HL-60/S4 treated with retinoic acid at 250 ng/mL for 4 days and 3 days (cell line): ENCODE measurements around the gene PRRT4.

Source experiments
- in situ Hi-C: fragments of 300-500 bp; cut with MboI; formaldehyde crosslinking; loops from 2 replicates; pipeline ENCODE4 v1.7.0; 2022; ENCODE audit warnings: low sequenced_read_pairs

Gene PRRT4

DNA sequence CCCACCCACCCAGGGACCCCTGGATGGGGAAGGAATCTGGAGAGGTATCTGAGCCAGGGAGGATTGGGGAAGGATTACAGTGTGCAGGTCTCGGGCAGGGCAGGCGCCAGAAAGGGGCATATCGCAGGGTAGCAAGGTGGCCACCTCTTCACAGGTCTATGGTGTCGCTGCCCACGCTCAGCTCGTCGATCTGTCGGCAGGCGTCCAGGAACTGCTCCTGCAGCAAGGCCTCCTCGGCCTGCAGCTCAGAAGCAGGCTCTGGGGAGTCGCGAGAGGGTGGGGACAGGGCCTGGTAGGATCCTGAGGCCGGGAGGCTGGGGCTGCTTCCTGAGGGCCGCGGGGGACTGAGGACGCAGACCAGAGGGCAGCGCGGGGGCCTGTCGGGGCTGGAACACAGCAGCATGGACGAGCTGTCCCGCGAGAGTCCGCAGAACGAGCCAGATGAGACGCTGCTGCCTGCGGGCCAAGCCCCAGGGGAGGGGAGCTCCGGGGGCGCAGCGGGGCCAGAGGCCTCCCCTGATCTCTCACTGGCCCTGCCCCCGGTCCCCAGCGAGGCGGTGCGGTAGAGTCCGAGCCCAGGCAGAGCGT, 10.7 kb downstream of the PRRT4 start:
- in situ Hi-C loops: no loop called here

DNA sequence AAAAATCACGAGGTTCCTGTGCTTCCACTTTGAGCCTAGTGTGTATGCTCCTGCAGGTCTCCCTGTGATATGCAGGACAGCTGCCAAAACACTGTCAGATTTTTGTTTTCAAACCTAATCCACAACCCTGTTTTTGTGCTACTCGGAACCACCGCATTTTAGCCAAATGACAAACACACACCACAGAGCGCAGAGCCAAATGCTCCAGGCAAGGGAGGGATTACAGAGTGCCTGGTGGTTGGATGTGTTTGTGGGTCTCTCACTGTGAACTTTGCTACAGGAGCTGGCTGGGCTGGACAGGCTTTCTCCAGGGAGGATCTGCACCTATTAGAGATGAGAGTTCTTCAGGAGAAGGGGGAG, 12.0 kb downstream of the PRRT4 start:
- in situ Hi-C loops: no loop called here

DNA sequence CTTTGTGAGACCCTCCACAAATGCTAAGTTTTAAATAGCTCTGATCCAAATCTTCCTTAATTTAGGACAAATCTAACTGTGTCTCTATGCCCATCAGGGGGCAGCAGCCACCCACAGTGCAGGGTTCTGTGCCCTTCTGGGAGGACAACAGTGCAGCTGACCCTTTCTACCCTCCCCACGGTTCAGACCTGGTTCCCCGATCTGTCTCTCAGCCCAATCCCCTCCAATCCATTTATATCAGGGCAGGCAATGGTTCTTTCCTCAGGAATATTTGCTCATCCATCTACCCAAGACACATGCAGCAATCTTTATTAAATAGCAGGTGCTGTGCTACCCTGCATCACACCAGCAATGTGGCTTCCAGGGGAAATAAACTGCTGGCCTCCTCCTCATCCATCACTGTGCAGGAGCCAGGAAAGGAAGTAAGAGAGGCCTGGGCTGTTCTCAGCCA, 13.8 kb downstream of the PRRT4 start:
- in situ Hi-C loops: no loop called here

DNA sequence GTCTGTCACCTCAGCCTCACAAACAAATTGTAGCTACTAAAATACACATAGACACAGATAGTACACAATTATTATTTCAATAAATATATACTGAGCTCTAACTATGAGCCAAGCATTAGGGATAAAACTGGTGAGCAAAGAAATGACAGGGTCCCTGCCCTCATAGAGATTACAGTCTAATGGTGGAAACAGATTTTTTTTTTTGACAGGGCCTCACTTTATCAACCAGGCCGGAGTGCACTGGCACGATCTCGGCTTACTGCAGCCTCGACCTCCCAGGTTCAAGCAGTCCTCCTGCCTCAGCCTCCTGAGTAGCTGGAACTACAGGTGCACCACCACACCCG, 17.1 kb downstream of the PRRT4 start:
- in situ Hi-C loops: no loop called here

DNA sequence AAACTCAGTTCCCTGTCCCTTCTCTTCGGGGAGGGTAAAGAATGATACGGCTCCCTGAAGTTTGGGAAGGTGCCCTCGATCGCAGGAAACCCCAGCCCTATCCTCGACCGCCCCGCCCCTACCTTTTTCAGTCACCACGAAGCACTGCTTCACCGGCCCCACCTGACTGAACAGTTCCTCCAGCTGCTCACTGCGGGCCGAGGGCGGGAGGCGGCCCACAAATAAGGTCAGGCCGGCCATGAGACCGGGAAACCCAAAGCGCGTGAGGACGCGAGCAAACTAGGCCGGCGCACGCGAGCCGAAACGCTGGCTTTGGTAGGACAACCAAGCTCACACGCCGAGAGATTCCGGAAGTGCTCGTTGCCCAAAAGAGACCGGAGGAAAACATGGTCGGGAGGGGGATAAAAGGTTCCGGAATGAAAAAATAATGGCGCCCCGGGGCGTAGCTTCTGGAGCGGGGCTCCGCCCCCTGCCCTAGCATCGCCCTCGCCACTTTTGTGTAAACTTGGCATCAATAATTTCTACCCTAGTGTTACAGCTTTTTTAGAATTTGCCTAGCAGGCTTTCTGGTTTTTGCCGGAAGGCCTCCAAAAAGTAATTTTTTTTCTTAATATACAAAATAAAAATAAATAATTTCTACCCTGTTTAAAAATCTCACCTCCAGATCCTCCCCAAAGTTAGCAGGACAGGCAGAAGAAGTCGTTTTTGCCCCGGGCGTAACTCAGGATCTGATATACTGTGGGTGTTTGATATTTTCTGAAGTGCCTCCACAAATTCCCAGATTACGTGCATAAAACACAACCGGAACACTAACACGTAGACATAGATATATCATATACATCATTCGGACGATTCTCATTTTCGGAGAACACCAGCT, 17.7 kb downstream of the PRRT4 start, which contains the start of gene RBM28:
TSS of gene RBM28 (minus strand) at position 355 of the 877 bp plus-strand sequence. CDS start at position 240, 115 bp downstream.
- in situ Hi-C loops: no loop called here

DNA sequence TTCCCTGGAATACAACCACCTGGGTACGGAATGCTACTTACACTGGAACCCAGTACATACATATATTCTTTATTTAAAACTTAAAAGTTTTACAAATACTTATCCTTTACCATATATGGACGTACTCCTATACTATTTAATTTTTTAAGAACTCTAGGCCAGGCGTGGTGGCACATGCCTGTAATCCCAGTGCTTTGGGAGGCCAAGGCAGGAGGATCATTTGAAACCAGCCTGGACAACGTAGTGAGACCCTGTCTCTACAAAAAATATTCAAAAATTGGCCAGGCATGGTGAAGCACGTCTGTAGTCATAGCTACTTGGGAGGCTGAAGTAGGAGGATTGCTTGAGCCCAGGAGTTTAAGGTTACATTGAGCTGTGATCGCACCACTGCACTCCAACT, 19.8 kb downstream of the PRRT4 start:
- in situ Hi-C loops: no loop called here

DNA sequence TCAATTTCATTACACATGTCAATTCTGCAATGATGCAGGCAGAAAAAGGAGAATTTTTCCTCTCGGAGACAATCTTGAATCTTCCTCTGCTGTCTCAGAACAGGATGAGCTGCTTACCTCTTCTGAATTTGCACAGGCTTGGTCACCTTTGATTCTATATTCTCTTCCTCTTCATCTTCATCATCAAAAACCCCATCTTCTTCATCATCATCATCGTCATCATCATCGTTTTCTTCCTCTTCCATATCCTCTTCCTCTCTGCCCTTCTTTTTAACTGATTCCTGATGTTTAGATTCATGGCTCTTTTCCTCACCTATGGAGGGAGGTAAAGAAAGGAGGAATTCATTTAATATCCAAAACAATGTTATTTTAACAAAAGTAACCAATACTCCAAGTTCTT, 25.8 kb downstream of the PRRT4 start:
- in situ Hi-C loops: no loop called here

DNA sequence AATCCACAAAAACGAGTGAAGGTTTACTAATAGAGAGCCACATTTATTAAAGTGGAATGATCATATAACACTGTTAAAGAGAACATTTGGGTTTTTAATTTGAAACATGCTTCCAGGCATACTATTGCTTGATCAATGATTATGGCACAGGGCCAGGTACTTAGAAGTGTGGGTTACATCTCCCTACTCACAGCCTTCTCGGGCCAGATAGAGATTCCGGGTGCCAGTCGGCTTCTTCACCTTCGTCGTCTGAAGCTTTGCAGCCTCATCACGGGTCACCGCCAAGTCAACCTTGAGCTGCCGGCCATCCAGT, 37.2 kb downstream of the PRRT4 start:
- in situ Hi-C loops: no loop called here

DNA sequence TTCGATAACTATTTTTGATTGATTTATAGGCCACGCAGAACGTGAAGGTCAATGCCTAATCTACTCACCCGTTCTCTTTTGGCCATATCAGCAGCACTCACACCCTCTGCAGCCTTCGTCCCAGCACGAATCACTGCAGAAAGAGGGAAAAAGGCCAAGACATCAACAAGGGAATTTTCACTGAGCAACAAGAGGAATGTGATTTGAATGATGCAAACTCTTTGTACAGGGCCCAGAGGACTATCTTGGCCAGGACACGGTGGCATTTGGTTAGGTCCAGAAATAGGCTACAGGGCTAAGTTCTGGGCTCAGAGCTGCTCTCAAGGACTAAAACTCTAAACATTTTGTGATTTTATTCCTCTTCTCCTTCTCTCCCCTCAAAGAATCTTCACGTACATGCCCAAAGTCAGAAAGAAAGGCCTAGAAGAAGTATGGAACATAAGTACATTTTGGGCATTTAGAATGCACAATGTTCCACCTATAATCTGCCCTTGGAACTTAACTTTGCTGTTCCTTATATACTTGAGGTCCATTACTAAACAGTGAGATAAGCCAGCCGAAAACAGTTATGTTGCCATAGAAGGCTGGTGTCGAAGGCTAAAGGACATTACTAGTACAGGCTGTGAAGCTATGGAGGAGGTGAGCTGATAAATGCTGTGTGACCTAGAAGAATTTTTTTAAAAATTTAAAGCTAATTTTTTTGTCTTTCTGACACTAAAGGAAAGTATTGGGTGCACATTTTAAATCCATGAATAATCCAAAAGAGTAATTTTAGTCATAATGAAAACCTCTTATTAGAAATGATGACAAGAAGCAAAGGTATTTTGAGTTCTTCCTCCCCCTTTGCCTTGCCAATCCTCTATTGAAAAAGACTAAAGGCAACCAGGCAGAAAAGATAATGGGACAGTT, 37.8 kb downstream of the PRRT4 start:
- in situ Hi-C loops: no loop called here

DNA sequence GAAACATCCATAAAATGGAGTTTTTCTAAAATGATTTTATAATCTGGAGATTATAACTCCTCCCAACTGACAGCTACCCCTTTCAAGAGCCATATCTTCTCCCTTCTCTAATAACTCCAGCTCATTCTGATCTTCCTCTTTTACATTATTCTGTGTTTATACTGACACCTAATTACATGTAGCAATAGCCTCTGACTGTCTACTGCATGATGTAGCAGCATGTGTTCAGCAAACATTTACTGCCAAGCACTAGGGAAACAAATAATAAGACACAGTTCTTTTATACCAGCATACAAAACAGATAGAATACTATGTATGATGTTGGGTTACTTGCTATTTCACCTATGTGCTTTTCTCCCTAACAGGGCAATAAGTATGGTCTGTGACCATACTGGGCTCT, 38.5 kb downstream of the PRRT4 start:
- in situ Hi-C loops: no loop called here

DNA sequence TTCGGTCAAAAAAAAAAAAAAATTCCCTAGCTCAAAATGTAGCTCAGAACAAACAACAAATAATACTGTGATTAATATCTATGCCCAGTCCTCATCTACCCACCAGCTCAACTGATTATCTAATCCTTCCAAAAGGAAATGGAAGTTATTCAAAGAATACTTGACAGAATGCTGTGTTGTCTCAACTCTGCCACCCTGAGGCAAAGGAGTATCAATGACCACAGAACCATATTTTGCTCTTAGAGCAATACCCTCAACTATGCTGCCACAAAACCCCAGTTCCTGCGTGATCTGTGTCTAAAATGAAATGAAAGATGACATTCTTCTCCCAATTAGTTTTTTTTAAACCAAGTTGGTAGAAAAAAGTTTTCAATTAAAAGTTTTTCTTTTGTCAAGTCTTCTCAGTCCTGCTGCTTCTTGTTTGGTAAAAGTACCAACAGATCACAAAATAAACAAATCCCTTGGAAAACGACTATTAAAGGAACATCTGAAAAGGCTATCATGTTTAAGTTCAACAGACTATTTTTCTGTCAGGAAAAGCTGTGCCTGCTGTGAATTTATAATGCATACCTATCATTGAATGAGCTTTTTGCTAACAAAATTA, 39.3 kb downstream of the PRRT4 start:
- in situ Hi-C loops: no loop called here

DNA sequence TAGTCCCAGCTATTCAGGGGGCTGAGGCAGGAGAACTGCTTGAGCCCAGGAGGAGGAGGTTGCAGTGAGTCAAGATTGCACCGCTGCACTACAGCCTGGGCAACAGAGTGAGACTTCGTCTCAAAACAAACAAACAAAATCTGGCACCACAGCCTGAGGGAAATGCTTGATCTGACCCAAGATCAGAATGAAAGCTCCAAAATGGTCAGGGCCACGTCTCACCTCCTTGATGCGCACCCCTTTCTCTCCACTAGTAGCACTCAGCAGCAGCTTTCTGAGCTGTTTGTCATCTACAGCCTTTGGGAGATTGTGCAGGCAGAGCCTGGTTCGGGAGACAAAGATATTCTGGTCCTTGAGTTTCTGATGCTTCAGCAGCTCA, 40.5 kb downstream of the PRRT4 start:
- in situ Hi-C loops: no loop called here

DNA sequence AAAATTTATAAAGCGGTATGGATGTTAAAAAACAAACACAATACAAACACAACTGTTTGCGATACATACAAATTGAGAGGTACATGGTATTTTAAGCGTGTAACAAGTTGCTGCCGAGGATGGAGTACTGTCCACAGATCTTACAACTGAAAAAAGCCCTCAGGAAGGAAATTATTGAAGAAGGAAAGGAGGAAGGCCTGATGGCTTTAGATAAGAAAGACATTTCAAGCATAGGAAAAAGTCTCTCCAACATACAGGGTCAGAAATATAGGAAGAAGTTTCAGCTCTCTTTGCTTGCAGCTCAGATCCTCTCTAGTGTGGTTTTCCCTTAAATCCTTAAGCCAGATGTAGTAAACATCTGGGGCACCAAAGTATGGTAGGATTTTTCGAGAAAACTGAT, 42.8 kb downstream of the PRRT4 start:
- in situ Hi-C loops: no loop called here

DNA sequence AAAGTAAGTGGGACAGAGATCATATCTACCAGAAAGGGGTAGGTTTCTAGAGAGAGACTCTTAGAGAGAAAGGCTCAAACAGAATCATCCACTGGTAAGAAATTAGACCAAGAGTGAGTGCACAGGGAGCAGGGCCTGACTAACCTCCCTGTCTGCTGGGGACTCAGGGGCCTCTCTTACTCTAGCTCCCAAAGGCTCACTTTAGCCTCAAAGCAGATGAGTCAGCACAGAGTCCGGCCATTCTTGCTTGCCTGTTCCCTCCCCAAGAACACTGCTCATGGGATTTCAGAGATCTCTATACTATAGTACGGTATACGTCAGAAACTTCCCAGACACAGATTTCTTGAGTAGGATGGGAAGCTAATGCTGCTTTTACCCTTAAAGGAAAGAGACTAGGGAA, 50.5 kb downstream of the PRRT4 start:
- in situ Hi-C loops: no loop called here

DNA sequence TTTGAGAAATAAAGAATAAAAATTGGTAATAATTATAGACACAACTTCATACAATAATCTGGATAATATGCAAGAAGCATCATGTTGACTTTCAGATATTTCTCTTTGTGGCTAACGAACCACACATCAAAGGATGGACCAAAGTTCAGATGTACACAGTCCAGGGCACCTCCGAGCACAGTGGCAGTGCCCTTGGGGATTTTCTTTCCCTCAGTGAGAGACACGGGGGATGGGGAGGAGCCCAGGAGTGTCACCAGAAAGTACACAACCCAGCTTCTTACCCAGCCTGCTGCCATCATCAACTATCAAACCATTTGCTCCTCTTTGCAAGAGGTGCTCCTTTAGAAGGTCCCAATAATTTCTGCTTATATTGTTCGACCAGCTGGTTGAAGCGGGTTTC, 51.0 kb downstream of the PRRT4 start:
- in situ Hi-C loops: no loop called here

DNA sequence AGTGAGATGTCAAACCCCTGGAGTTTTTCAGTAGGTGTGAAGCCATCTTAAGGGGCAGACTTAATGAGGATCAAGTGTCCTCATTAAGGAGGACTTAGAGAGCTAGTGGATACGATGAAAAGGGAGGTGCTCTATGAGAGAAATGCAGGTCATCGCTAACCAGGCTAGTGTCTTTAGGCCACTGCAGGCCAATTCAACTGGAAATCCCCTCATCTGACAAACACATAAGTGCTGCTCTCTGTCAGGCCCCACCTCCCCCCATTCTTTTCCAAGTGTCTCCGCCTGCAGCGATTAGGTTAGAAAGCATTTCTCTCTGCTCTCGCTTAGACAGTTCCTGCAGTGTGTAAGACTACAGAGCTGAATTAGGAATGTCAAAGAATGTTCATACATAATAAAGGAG, 51.5 kb downstream of the PRRT4 start:
- in situ Hi-C loops: no loop called here

DNA sequence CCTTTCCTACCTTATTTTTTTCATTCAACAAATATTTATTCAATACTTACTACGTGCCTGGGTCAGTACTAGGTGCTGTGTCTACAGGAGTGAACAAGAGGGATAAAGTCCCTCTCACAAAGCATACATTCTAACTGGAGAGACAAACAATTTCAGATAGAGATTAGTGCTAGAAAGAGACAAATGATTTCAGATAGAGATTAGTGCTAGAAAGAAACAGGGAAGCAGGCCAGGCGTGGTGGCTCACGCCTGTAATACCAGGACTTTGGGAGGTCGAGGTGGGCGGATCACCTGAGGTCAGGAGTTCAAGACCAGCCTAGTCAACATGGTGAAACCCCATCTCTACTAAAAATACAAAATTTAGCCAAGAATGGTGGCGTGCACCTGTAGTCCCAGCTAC, 52.4 kb downstream of the PRRT4 start:
- in situ Hi-C loops: no loop called here

DNA sequence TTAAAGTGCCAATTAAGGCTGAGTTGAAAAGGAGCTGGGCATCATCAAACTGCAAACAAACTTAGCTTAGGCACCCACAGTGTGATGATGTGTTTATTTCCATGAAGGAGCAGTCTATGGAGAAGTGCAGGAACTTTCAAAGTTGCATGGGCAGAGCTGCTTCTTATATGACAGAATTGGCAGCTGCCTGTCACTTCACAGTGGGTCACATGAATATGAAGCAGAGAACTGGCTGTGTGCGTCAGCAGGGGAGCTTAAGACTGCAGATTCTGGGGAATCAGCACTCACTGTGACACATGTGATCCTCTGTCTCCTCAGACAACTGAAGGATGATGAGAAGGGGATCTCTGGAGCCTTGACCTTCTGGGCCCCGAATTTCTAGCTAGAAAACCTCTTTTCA, 54.4 kb downstream of the PRRT4 start:
- in situ Hi-C loops: no loop called here

DNA sequence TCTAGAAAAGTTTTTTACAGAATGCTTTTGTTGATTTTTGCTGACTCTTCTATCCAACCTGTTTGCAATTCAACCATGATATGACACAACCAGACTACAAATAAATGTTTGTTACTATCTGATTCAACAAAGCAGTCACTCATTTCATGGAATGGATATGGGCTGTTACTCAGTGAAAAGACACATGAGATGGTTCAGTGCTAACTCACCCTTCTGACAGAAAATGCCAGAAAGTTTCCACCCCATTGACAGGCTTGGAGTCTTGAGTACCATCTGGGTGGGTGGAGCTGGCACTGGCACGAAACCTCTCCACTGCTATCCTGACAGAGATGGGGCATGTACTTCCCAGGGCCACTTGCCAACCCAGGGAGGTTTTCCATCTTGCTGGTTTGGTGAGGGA, 57.3 kb downstream of the PRRT4 start:
- in situ Hi-C loops: no loop called here

DNA sequence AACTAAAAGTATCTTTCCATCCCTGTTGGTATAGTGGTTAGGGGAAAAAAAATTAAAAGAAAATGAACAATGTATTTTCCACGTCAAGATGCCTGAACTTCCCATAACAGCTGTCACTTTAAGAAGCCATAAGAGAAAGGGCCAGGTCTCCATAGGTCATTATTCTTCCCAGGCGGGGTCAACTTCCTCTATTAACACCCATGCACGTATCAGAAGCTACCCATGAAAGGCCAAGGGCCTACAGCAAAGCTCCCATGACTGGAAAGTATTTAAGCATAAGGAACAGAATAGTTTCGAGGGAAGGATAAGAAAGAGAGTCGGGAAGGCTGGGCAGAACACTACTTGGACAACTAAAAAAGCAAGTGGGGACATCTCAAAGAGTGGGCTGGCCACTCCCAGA, 57.8 kb downstream of the PRRT4 start:
- in situ Hi-C loops: no loop called here

DNA sequence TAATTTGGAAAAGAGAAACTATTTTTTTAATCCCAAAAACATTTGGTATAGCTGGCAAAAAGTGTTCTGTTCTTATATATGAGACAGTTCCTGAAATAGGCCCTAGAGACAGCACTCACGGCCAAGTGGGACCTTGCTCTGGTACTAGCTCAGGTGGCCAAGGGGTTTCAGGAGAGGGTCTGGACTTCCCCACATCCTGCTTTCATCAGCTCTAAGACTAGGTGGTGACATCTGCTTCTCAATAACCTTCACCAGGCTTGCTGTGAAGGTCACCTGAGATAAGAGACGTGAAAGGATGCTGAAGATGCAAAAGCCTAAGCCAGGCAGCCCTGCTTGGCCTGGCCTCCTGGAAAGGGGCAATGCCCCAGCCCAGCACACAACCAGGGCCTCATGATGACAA, 58.4 kb downstream of the PRRT4 start:
- in situ Hi-C loops: no loop called here
